Measurements from ENCODE around the gene TIMM44. TPM values are rescaled to one million over a fixed set of nuclear protein-coding genes. Genes with fewer than 3 reads are reported as not detected.

The TIMM44 gene
- total RNA-seq, 4 donors from 2014 or later, result 65.7 to 108 (median 86.4) TPM

- 55% methylated on average over 9 of the region's 18 CpGs; no CpG with 5 or more reads in 1 of the 2 donors for WGBS, 2 donors (ENCODE audit: low coverage in 1 of 2)
- H3K4me3 ChIP-seq, result no peak overlapping the region
- peaks cover 0 to 6% (median 3%) of the 10 kb centered on the region in 3 donors for H3K4me1 ChIP-seq
- H3K27ac ChIP-seq, result no peak overlapping the region
- no peak for ATAC-seq
- H3K9me3 ChIP-seq, result no peaks in the 10 kb centered on the region
- H3K36me3 ChIP-seq, result no peaks in the 10 kb centered on the region
- H3K27me3 ChIP-seq, result peaks cover 54% of the 10 kb centered on the region
- TF ChIP-seq, protein P1, sequence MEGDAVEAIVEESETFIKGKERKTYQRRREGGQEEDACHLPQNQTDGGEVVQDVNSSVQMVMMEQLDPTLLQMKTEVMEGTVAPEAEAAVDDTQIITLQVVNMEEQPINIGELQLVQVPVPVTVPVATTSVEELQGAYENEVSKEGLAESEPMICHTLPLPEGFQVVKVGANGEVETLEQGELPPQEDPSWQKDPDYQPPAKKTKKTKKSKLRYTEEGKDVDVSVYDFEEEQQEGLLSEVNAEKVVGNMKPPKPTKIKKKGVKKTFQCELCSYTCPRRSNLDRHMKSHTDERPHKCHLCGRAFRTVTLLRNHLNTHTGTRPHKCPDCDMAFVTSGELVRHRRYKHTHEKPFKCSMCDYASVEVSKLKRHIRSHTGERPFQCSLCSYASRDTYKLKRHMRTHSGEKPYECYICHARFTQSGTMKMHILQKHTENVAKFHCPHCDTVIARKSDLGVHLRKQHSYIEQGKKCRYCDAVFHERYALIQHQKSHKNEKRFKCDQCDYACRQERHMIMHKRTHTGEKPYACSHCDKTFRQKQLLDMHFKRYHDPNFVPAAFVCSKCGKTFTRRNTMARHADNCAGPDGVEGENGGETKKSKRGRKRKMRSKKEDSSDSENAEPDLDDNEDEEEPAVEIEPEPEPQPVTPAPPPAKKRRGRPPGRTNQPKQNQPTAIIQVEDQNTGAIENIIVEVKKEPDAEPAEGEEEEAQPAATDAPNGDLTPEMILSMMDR (IDR thresholded peaks at IDR 0.05), result no peak
- TF ChIP-seq EP300 (IDR thresholded peaks at IDR 0.05) (no peak), POLR2A (IDR thresholded peaks at IDR 0.05) (no peak), POLR2AphosphoS5 (IDR thresholded peaks at IDR 0.05) (no peak)
Measured at GRCh38 chr19:7879111-7879807, 64.2 kb downstream of the TIMM44 start.

GRCh38 chr19:7877249-7877836 is 66.1 kb downstream of the TIMM44 start:
- no peaks in the 10 kb centered on the region for H3K36me3 ChIP-seq
- TF ChIP-seq POLR2A (IDR thresholded peaks at IDR 0.05) (no peak), POLR2AphosphoS5 (IDR thresholded peaks at IDR 0.05) (no peak), EP300 (IDR thresholded peaks at IDR 0.05) (no peak)
- TF ChIP-seq, protein P1 (IDR thresholded peaks at IDR 0.05), result no peak
- peaks cover 73% of the 10 kb centered on the region for H3K27me3 ChIP-seq
- WGBS, 2 donors (ENCODE audit: low coverage in 1 of 2), result 64 to 88% methylated on average over 5 to 6 of the region's 6 CpGs
- no peak for ATAC-seq
- no peaks in the 10 kb centered on the region for H3K9me3 ChIP-seq
- H3K27ac ChIP-seq, result no peak overlapping the region
- peaks cover 0 to 24% (median 14%) of the 10 kb centered on the region in 3 donors for H3K4me1 ChIP-seq
- H3K4me3 ChIP-seq, result no peak overlapping the region

Other genes starting within 250 kb of the TIMM44 start
- 1 to 10 TPM in 1 of 4 donors, not detected in 3; 1.2 TPM for gene FCER2, start 241.5 kb downstream of the TIMM44 start, total RNA-seq
- 1 to 10 TPM in 3 of 4 donors, not detected in 1; 1.1 to 6.8 (median 5.5) TPM for gene CLEC4G, start 211.6 kb downstream of the TIMM44 start, total RNA-seq
- 10 to 100 TPM in 2 of 4 donors, 1 to 10 TPM in 1, under 1 TPM in 1; 0.78 to 11.4 (median 8.0) TPM for gene CD209, start 196.1 kb downstream of the TIMM44 start, total RNA-seq
- not detected for gene CLEC4M, start 180.4 kb downstream of the TIMM44 start, total RNA-seq
- gene EVI5L, start 113.4 kb downstream of the TIMM44 start, total RNA-seq, result 10 to 100 TPM; 17.3 to 46.3 (median 22.2) TPM
- not detected for gene PRR36, start 69.3 kb downstream of the TIMM44 start, total RNA-seq
- under 1 TPM; 0.13 to 0.32 (median 0.29) TPM for gene LRRC8E, start 55.2 kb downstream of the TIMM44 start, total RNA-seq
- gene MAP2K7, start 39.8 kb downstream of the TIMM44 start, total RNA-seq, result 10 to 100 TPM; 13.9 to 23.4 (median 17.9) TPM
- 1 to 10 TPM; 2.8 to 8.5 (median 5.4) TPM for gene TGFBR3L, start 28.8 kb downstream of the TIMM44 start, total RNA-seq
- 10 to 100 TPM; 29.5 to 37.7 (median 33.4) TPM for gene SNAPC2, start 23.3 kb downstream of the TIMM44 start, total RNA-seq
- gene CTXN1, start 17.5 kb downstream of the TIMM44 start, total RNA-seq, result 10 to 100 TPM; 18.3 to 33.3 (median 26.4) TPM
- gene ELAVL1, start 62.0 kb upstream of the TIMM44 start, total RNA-seq, result 10 to 100 TPM; 30.8 to 62.5 (median 34.6) TPM
- gene CCL25, start 109.1 kb upstream of the TIMM44 start, total RNA-seq, result not detected
- under 1 TPM in 1 of 4 donors, not detected in 3; 0.02 TPM for gene FBN3, start 205.9 kb upstream of the TIMM44 start, total RNA-seq

All from gastroesophageal sphincter (tissue), 4 donors.